Activated CD8-positive, alpha-beta memory T cell treated with anti-CD3 and anti-CD28 coated beads, Interleukin-2, amount 50 U/mL, for 1 hour (primary cell): Measurements from ENCODE around the gene SPOCK3.
"Not testable (repeated sequence)": the region's sequence is repeated elsewhere in the genome, so short reads cannot be mapped to it uniquely, and the experiment has no call there.

Experiments
- DNase-seq: peaks from one replicate; pipeline ENCODE4 v3.0.0-alpha.2; 2020; ENCODE audit errors: extremely low read depth

SPOCK3 gene

GRCh38 chr4:167234316-167234881 is at the start of gene SPOCK3:
Gene SPOCK3 (minus strand): TSS chr4:167234494.
- no peak for DNase-seq

- no peak for DNase-seq
Observed at GRCh38 chr4:167282171-167282864, 48.0 kb upstream of the SPOCK3 start.

- DNase-seq: not testable (repeated sequence)
Observed at GRCh38 chr4:167281545-167281944, 47.3 kb upstream of the SPOCK3 start.

GRCh38 chr4:167274351-167274750 is 40.1 kb upstream of the SPOCK3 start:
- DNase-seq: no peak

- DNase-seq: no peak
Observed at GRCh38 chr4:167265231-167265630, 30.9 kb upstream of the SPOCK3 start.

GRCh38 chr4:167248271-167248670 is 14.0 kb upstream of the SPOCK3 start:
- no peak for DNase-seq

- DNase-seq: no peak
Observed at GRCh38 chr4:167239627-167240026, 5.3 kb upstream of the SPOCK3 start.

GRCh38 chr4:167238226-167238625 is 3.9 kb upstream of the SPOCK3 start:
- DNase-seq: no peak

DNA sequence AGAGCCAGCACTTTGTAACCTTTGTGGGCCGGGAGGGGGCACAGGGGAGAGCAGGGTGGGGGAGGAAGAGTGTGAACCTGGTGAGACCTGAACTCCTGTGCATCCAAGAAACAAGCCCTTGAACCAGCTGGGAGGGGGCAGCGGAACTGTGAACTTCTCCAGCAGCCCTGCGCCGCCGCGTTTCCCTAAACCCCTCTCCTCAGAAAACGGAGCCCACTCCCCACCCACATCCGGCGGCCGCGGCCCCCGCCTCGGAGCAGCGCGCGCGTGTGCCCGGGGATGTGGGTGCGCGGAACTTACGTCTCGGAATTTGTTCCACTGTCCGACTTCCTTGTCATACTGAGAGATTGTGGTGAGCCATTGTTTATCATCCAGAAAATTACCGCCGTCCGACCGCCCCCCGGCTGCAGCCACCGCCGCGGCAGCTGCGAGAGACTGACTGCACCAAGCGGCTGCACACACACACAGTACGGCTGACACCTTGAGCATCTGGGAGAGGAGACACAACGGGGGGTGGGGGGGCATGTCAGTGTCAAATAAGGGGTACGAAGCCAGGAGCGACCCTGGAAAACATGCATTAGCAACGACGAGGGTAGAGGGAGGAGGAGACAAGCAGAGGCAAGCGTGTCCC is 494 bp downstream of the SPOCK3 start:
- no peak for DNase-seq

- no peak for DNase-seq
Observed at GRCh38 chr4:167232805-167233684, 1.2 kb downstream of the SPOCK3 start.

GRCh38 chr4:167230744-167231143 is 3.5 kb downstream of the SPOCK3 start:
- DNase-seq: no peak

DNA sequence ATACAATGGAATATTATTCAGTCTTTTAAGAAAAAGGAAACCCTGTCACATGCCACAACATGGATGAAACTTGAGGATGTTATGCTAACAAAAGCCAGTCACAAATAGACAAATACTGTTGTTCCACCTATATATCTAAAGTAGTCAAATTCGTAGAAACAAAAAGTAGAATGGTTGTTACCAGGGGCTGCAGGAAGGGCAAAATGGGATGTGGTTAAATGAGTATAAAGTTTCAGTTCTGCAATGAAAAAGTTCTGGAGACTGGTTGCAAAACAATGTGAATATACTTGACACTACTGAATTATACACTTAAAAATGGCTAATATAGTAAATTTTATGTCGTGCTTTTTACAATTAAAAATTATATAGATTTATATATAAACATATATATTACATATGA is 12.2 kb downstream of the SPOCK3 start:
- DNase-seq: no peak

DNA sequence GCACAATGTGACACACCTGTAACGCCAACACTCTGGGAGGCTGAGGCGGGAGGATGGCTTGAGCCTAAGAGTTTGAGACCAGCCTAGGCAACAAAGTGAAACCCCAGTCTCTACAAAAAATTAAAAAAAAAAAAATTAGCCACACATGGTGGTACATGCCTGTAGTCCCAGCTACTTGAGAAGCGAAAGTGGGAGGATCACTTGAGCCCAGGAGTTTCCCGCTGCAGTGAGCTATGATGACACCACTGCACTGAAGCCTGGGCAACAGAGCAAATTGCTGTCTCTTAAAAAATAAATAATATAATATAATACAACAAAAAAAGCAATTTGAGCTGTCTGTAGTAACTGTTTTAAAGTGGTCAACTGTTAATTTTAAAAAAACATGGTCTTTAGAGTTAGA is 13.2 kb downstream of the SPOCK3 start:
- no peak for DNase-seq

- no peak for DNase-seq
Observed at GRCh38 chr4:167218022-167218608, 16.2 kb downstream of the SPOCK3 start.

GRCh38 chr4:167216783-167217182 is 17.5 kb downstream of the SPOCK3 start:
- no peak for DNase-seq

DNA sequence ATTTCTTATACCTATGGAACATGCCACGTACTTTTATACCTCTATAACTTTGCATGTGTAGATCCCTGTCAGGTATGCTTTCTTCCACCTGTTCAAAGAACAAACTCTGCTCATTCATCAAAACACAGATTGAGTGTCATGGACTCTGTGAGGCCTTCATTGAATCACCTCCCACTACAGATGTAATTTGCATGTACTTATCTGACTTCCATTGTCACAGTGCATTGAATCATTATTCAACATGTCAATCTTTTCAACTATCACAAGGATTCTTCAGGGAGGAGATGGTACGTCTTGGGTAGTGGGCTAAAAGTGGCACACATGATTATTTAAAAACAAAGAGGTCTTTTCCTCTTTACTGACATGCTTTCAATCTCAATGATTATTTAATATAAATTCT is 24.1 kb downstream of the SPOCK3 start:
- no peak for DNase-seq

- no peak for DNase-seq
Observed at GRCh38 chr4:167196344-167197012, 37.8 kb downstream of the SPOCK3 start.

GRCh38 chr4:167190379-167190778 is 43.9 kb downstream of the SPOCK3 start:
- no peak for DNase-seq

DNA sequence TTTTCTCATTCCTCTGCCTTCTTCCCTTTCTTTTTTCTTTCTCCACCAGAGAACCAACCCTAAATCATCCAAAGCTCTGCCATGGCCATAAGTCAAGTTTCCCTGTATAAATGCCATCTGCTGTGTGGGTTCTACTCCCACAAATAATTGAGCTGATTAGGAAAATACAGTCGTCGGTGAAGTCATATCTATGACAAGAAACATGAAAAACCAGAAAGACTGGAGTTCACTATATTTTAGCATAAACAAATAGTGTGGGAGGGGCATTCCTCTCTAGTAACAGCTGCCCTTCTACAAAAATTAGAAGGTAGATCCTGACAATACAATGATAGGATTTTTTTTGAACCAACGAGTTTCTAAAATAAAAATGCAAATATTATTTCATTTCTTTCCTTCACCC is 48.8 kb downstream of the SPOCK3 start:
- DNase-seq: no peak

- no peak for DNase-seq
Observed at GRCh38 chr4:167183036-167183435, 51.3 kb downstream of the SPOCK3 start.

DNA sequence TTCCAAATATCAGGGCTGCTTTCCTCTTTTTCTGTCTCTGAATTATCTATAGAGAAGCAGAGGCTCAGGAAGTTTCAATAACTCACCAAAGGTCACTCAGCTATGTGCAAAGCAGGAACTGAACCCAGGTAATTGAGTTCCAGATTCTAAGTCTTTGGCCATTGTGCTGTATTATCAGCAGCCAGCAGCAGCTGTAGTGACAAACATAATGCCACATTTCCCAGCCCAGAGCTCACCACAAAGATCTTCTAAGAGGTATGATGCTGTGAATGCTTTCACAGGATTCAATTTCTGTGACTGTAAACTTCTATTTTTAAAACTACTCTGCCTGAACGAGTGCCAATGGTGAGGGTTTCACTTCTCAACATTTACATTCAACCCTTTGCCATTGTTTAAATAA is 56.4 kb downstream of the SPOCK3 start:
- DNase-seq: no peak
